ENCODE measurements around the gene LZTR1. TPM values are rescaled to one million over a fixed set of nuclear protein-coding genes. Genes with fewer than 3 reads are reported as not detected.
A peak's percentile ranks its signal among the peaks of the same experiment; 100 is the strongest.
"Not testable (repeated sequence)": the region's sequence is repeated elsewhere in the genome, so short reads cannot be mapped to it uniquely, and the experiment has no call there.

Gene LZTR1
- total RNA-seq, 1 donor from 2014 or later: 21.9 TPM

GRCh38 chr22:21047035-21047661, 65.1 kb downstream of the LZTR1 start:
- no peak for DNase-seq (ENCODE audit: low spot score)
- H3K9ac ChIP-seq: no peak overlapping the region
- no peak overlapping the region for H3K27ac ChIP-seq
- peaks cover 8% of the 10 kb centered on the region for H3K4me1 ChIP-seq
- H2AFZ ChIP-seq (replicated peaks): no peak overlapping the region
- Mint-ChIP-seq H3K27me3 (ENCODE audit: insufficient read depth, low read depth) (peaks cover 8% of the 10 kb centered on the region), H3K4me1 (peaks cover 47% of the 10 kb centered on the region), H3K9me3 (no peaks in the 10 kb centered on the region), H3K36me3 (no peaks in the 10 kb centered on the region), H3K27ac (no peak overlapping the region), H3K4me3 (peak overlapping the region; percentile 53)
- H3K36me3 ChIP-seq: no peaks in the 10 kb centered on the region
- H3K9me3 ChIP-seq (ENCODE audit: low read depth): no peaks in the 10 kb centered on the region
- H4K20me1 ChIP-seq (ENCODE audit: low read depth): no peaks in the 10 kb centered on the region
- no peaks in the 10 kb centered on the region for H3K79me2 ChIP-seq (ENCODE audit: low read depth)
- H3K4me3 ChIP-seq: no peak overlapping the region
- H3K4me2 ChIP-seq: no peak overlapping the region
- TF ChIP-seq, protein P1, sequence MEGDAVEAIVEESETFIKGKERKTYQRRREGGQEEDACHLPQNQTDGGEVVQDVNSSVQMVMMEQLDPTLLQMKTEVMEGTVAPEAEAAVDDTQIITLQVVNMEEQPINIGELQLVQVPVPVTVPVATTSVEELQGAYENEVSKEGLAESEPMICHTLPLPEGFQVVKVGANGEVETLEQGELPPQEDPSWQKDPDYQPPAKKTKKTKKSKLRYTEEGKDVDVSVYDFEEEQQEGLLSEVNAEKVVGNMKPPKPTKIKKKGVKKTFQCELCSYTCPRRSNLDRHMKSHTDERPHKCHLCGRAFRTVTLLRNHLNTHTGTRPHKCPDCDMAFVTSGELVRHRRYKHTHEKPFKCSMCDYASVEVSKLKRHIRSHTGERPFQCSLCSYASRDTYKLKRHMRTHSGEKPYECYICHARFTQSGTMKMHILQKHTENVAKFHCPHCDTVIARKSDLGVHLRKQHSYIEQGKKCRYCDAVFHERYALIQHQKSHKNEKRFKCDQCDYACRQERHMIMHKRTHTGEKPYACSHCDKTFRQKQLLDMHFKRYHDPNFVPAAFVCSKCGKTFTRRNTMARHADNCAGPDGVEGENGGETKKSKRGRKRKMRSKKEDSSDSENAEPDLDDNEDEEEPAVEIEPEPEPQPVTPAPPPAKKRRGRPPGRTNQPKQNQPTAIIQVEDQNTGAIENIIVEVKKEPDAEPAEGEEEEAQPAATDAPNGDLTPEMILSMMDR (IDR thresholded peaks at IDR 0.05): no peak
- TF ChIP-seq EZH2 (IDR thresholded peaks at IDR 0.05): no peak
- no peak for TF ChIP-seq EZH2phosphoT487 (IDR thresholded peaks at IDR 0.05)
- peaks cover 6% of the 10 kb centered on the region for H3F3A ChIP-seq (ENCODE audit: low read depth)
- peaks cover 20% of the 10 kb centered on the region for H3K27me3 ChIP-seq

- Mint-ChIP-seq H3K27me3 (ENCODE audit: insufficient read depth, low read depth) (peaks cover 5% of the 10 kb centered on the region), H3K4me3 (no peak overlapping the region), H3K36me3 (no peaks in the 10 kb centered on the region), H3K4me1 (peaks cover 49% of the 10 kb centered on the region), H3K27ac (no peak overlapping the region), H3K9me3 (no peaks in the 10 kb centered on the region)
- Histone ChIP-seq H3K79me2 (ENCODE audit: low read depth) (no peaks in the 10 kb centered on the region), H3K4me3 (no peak overlapping the region), H3K4me1 (peaks cover 8% of the 10 kb centered on the region), H4K20me1 (ENCODE audit: low read depth) (no peaks in the 10 kb centered on the region), H3F3A (ENCODE audit: low read depth) (peaks cover 6% of the 10 kb centered on the region), H3K27me3 (peaks cover 20% of the 10 kb centered on the region), H2AFZ (replicated peaks) (no peak overlapping the region), H3K9me3 (ENCODE audit: low read depth) (no peaks in the 10 kb centered on the region), H3K27ac (no peak overlapping the region), H3K9ac (no peak overlapping the region), H3K4me2 (no peak overlapping the region), H3K36me3 (no peaks in the 10 kb centered on the region)
- TF ChIP-seq, protein P1 (IDR thresholded peaks at IDR 0.05): no peak
- no peak for TF ChIP-seq EZH2phosphoT487 (IDR thresholded peaks at IDR 0.05)
- no peak for TF ChIP-seq EZH2 (IDR thresholded peaks at IDR 0.05)
- no peak for DNase-seq (ENCODE audit: low spot score)
These were observed 65.6 kb downstream of the LZTR1 start for GRCh38 chr22:21047730-21048129.

- H4K20me1 ChIP-seq (ENCODE audit: low read depth); H2AFZ ChIP-seq (replicated peaks); H3K79me2 ChIP-seq (ENCODE audit: low read depth); H3K27ac ChIP-seq; H3K4me1 ChIP-seq; H3K4me3 ChIP-seq; H3K9me3 ChIP-seq (ENCODE audit: low read depth); H3K36me3 Mint-ChIP-seq; H3K9ac ChIP-seq; DNase-seq (ENCODE audit: low spot score); H3F3A ChIP-seq (ENCODE audit: low read depth); H3K27ac Mint-ChIP-seq; H3K27me3 Mint-ChIP-seq (ENCODE audit: insufficient read depth, low read depth); H3K9me3 Mint-ChIP-seq; H3K36me3 ChIP-seq; H3K4me2 ChIP-seq; H3K4me3 Mint-ChIP-seq: not testable (repeated sequence)
- peaks cover 46% of the 10 kb centered on the region for H3K4me1 Mint-ChIP-seq
- peaks cover 17% of the 10 kb centered on the region for H3K27me3 ChIP-seq
These were observed 66.4 kb downstream of the LZTR1 start for GRCh38 chr22:21048448-21048847.

MicroRNAs encoded within 50 kb of the gene (microRNA counts, 767-probe panel; counts per million panel counts)
- microRNA hsa-miR-649: 460 counts per million, percentile 90 among the panel's probes with 10 or more counts

Small RNAs within 50 kb of the gene (microRNA-seq; reads per million reads assigned to microRNA genes)
- not detected for gene MIR649

Small RNAs within 50 kb of the gene (small RNA-seq; reads per million reads assigned to genes)
- gene MIR649: not detected

Other genes with a start within 250 kb of the LZTR1 start
- not detected in 2 replicates for gene SERPIND1, start 208.2 kb upstream of the LZTR1 start, total RNA-seq (ENCODE audit: low replicate concordance)
- 24.4 and 43.3 TPM in 2 replicates for gene PI4KA, start 123.5 kb upstream of the LZTR1 start, total RNA-seq (ENCODE audit: low replicate concordance)
- gene SNAP29, start 123.3 kb upstream of the LZTR1 start, total RNA-seq (ENCODE audit: low replicate concordance): 5.6 and 7.1 TPM in 2 replicates
- gene CRKL, start 64.9 kb upstream of the LZTR1 start, total RNA-seq (ENCODE audit: low replicate concordance): 91.0 and 109 TPM in 2 replicates
- gene AIFM3, start 15.0 kb upstream of the LZTR1 start, total RNA-seq (ENCODE audit: low replicate concordance): 4.3 and 12.0 TPM in 2 replicates
- gene THAP7, start 19.8 kb downstream of the LZTR1 start, total RNA-seq (ENCODE audit: low replicate concordance): 14.7 and 29.2 TPM in 2 replicates
- gene P2RX6, start 32.9 kb downstream of the LZTR1 start, total RNA-seq (ENCODE audit: low replicate concordance): 0.36 and 0.53 TPM in 2 replicates
- gene SLC7A4, start 50.3 kb downstream of the LZTR1 start, total RNA-seq (ENCODE audit: low replicate concordance): 0.34 TPM in 1 of 2 replicates, not detected in the other
- not detected in 2 replicates for gene LRRC74B, start 63.6 kb downstream of the LZTR1 start, total RNA-seq (ENCODE audit: low replicate concordance)